Measurements from ENCODE around the gene STARD3.
A peak's percentile ranks its signal among the peaks of the same experiment; 100 is the strongest.

The STARD3 gene

GRCh38 chr17:39684369-39685192, 47.6 kb downstream of the STARD3 start:
- TF ChIP-seq EZH2 (IDR thresholded peaks at IDR 0.05; ENCODE audit: borderline replicate concordance, low read length) (no peak), CTCF (IDR thresholded peaks at IDR 0.05; ENCODE audit: low read length) (no peak)
- H3K27me3 ChIP-seq (ENCODE audit: insufficient read depth, low read length): no peaks in the 10 kb centered on the region
- no peaks in the 10 kb centered on the region for H3K36me3 ChIP-seq (ENCODE audit: insufficient read depth, low read length)
- no peaks in the 10 kb centered on the region for H3K79me2 ChIP-seq (ENCODE audit: insufficient read depth, low read length)
- H3K9ac ChIP-seq (ENCODE audit: low read length): no peak overlapping the region
- no peak overlapping the region for H3K4me3 ChIP-seq (ENCODE audit: low read depth, low read length, poor library complexity, severe bottlenecking)
- H3K27ac ChIP-seq (ENCODE audit: low read depth, low read length, poor library complexity, severe bottlenecking): no peak overlapping the region
- no peaks in the 10 kb centered on the region for H3K9me2 ChIP-seq (ENCODE audit: low read depth, low read length)
- H3K4me2 ChIP-seq (ENCODE audit: low read length): no peak overlapping the region
- H3K9me3 ChIP-seq (ENCODE audit: low read length): no peaks in the 10 kb centered on the region
- no peaks in the 10 kb centered on the region for H3F3A ChIP-seq (ENCODE audit: insufficient read depth, low read length)
- H4K20me1 ChIP-seq (ENCODE audit: insufficient read depth, low read length): no peaks in the 10 kb centered on the region
- no peak overlapping the region for H2AFZ ChIP-seq (ENCODE audit: low read length)
- H3K4me1 ChIP-seq (ENCODE audit: insufficient read depth, low read length, severe bottlenecking): peaks cover 26% of the 10 kb centered on the region

GRCh38 chr17:39687101-39687545, 50.2 kb downstream of the STARD3 start:
- Histone ChIP-seq H3K4me2 (ENCODE audit: low read length) (peak overlapping the region; percentile 92), H3K36me3 (ENCODE audit: insufficient read depth, low read length) (no peaks in the 10 kb centered on the region), H3K9ac (ENCODE audit: low read length) (peak overlapping the region; percentile 74), H3K4me3 (ENCODE audit: low read depth, low read length, poor library complexity, severe bottlenecking) (peak overlapping the region; percentile 77), H4K20me1 (ENCODE audit: insufficient read depth, low read length) (no peaks in the 10 kb centered on the region), H3K4me1 (ENCODE audit: insufficient read depth, low read length, severe bottlenecking) (peaks cover 21% of the 10 kb centered on the region), H3F3A (ENCODE audit: insufficient read depth, low read length) (no peaks in the 10 kb centered on the region), H3K27me3 (ENCODE audit: insufficient read depth, low read length) (no peaks in the 10 kb centered on the region), H3K9me2 (ENCODE audit: low read depth, low read length) (no peaks in the 10 kb centered on the region), H2AFZ (ENCODE audit: low read length) (peak overlapping the region; percentile 67; the same call in 1 of the 2 replicates), H3K27ac (ENCODE audit: low read depth, low read length, poor library complexity, severe bottlenecking) (peak overlapping the region; percentile 75), H3K79me2 (ENCODE audit: insufficient read depth, low read length) (no peaks in the 10 kb centered on the region), H3K9me3 (ENCODE audit: low read length) (no peaks in the 10 kb centered on the region)
- TF ChIP-seq EZH2 (IDR thresholded peaks at IDR 0.05; ENCODE audit: borderline replicate concordance, low read length): no peak
- TF ChIP-seq CTCF (IDR thresholded peaks at IDR 0.05; ENCODE audit: low read length): no peak

DNA sequence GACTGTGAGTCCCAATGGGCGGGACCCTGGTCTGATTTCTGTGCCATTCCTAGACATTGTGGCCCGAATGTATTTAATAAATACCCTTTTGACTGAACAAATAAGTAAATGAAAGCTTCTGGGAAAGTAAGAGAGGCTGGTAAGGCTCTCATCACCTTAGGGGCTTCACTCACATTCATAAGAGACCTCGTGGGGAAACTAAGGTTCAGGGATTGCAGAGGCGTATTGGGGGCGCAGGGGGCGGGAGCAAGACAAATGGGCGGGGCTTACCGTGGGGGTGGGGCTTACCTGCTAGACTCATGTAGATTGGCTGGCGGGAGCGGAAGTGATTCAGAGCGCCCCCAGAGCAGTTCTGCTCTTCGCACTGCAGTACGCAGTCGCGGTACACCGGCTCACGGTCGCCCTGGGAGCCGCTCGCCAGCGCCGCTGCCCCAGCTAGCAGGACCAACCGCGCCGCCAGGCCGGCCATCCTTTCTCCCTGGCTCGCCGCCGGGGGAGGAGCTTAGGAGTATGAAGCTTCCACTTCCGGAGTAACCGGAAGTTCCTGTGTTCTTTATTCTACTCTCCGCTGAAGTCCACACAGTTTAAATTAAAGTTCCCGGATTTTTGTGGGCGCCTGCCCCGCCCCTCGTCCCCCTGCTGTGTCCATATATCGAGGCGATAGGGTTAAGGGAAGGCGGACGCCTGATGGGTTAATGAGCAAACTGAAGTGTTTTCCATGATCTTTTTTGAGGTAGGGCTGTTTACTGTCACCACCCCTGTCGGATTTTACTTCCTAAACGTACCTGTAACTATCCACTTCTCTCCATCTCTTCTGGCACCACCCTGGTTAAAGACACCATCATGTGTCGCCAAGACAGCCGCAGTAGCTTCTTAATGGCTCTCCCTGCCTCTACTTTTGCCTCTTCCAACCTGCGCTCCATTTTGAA, 50.9 kb downstream of the STARD3 start, which contains the start of gene PGAP3:
PGAP3 (minus strand) TSS at position 512 of the 929 bp plus-strand sequence; CDS start at position 469, 43 bp downstream.
- H3K9me3 ChIP-seq (ENCODE audit: low read length): no peaks in the 10 kb centered on the region
- TF ChIP-seq EZH2 (IDR thresholded peaks at IDR 0.05; ENCODE audit: borderline replicate concordance, low read length) (no peak), CTCF (IDR thresholded peaks at IDR 0.05; ENCODE audit: low read length) (no peak)
- no peaks in the 10 kb centered on the region for H3K79me2 ChIP-seq (ENCODE audit: insufficient read depth, low read length)
- H3K4me3 ChIP-seq (ENCODE audit: low read depth, low read length, poor library complexity, severe bottlenecking): peak within 1 kb of the TSS; percentile 77
- H3K27me3 ChIP-seq (ENCODE audit: insufficient read depth, low read length): no peaks in the 10 kb centered on the region
- peak within 1 kb of the TSS; percentile 67; the same call in 1 of the 2 replicates for H2AFZ ChIP-seq (ENCODE audit: low read length)
- H3K4me2 ChIP-seq (ENCODE audit: low read length): peak within 1 kb of the TSS; percentile 92
- no peaks in the 10 kb centered on the region for H3F3A ChIP-seq (ENCODE audit: insufficient read depth, low read length)
- H3K9me2 ChIP-seq (ENCODE audit: low read depth, low read length): no peaks in the 10 kb centered on the region
- H3K27ac ChIP-seq (ENCODE audit: low read depth, low read length, poor library complexity, severe bottlenecking): peak within 1 kb of the TSS; percentile 75
- H3K36me3 ChIP-seq (ENCODE audit: insufficient read depth, low read length): no peaks in the 10 kb centered on the region
- peaks cover 21% of the 10 kb centered on the region for H3K4me1 ChIP-seq (ENCODE audit: insufficient read depth, low read length, severe bottlenecking)
- peak within 1 kb of the TSS; percentile 74 for H3K9ac ChIP-seq (ENCODE audit: low read length)
- H4K20me1 ChIP-seq (ENCODE audit: insufficient read depth, low read length): no peaks in the 10 kb centered on the region
